ENCODE data around the gene ZNF837.

Gene ZNF837

DNA sequence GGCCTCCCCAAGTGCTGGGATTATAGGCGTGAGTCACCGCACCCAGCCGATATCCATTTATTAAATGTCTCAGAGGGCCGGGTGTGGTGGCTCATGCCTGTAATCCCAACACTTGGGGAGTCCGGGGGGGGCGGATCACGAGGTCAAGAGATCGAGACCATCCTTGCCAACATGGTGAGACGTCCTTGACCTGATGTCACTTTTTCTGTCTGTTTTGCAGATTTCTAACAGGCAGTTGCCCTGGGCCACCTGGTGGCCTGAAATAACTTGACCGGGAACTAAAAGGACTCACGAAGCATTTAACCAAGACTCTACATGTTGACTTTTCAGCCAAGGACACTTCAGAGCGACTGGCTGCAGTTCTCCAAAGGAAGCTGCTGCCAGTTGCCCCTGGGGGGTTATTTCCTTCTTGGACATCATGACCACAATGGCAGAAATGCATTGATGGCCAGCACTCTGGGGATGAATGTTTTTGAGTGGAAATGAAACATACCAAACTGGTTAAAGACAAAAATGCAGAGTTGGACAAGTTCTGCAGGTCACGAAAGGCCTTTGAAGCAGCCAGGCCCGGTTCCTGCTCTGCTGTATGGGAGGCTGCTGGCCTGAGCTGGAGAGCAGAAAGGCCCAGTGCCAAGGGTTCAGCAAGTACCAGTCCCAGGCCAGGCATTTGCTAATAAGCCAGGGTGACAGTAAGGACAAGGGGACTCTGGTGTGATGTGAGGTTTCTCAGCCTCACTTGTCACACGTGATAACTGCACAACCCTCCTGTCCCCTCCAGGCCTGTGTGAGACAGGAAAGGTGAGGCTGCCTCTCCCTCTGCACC lies 8.3 kb downstream of the ZNF837 start:
- no peak for DNase-seq (ENCODE audit: low read depth)

DNA sequence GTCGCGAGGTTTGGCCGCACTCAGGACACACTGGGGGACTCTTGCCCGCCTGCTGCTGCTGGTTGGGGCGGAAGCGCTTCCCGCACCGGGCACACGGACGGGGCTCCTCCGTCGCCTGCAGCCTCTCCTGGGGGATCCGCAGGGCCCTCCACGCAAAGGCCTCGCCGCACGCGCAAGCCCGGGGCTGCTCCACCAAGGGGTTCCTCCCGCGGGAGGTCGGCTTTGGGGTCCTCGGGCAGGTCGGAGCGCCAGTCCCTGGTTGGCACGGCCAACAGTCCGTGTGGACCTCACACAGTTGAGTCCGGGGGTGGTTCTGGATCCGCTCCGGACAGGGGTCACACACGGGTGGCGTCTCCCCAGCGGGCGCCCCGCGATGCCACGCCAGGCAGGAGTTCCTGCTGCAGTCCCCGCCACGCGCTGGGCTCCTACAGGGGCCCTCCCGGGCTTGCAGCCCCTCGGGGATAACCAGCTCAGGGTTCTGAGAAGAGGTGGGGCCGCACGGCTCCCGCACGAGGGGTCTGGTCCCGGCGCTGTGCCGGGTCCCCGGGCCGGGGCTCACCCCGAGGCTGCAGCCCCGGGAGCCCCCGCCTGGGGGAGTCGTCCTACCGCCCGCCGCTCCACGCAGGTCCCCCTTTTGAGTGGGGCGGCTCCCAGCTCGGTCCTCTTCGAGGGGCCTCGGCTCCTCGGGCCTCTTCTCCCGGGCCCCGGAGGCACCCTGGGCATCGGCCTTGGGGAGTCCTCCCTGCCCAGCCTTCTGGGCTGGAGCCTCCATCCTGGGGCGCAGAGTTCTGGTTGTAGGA lies 12.1 kb downstream of the ZNF837 start:
- DNase-seq (ENCODE audit: low read depth): no peak

DNA sequence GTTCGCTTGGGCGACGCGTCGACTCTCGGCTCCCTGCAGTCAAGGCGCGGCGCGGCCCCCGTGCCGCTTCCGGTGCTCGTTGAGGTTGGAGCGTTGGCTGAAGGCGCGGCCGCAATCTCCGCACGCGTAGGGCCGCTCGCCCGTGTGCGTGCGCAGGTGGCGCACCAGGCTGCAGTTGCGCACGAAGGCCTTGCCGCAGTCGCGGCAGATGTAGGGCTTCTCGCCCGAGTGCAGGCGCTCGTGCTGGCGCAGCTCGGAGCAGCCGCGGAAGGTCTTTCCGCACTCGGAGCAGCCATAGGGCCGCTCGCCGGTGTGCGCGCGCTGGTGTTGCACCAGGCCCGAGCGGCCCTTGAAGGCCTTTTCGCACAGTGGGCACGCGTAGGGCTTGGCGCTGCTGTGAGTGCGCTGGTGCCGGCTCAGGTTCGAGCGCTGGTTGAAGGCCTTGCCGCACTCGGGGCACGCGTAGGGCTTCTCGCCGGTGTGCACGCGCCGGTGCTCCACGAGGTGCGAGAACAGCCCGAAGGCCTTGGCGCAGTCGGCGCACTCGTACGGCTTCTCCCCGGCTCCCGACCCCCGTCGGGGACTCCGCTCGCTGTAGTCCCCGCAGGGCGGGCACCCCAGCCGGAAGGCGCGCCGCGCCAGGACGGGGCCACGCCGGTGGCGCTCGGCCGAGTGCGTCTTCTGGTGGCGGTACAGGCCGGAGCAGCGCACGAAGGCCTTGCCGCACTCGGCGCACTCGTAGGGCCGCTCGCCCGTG lies 13.0 kb downstream of the ZNF837 start:
- DNase-seq (ENCODE audit: low read depth): no peak

DNA sequence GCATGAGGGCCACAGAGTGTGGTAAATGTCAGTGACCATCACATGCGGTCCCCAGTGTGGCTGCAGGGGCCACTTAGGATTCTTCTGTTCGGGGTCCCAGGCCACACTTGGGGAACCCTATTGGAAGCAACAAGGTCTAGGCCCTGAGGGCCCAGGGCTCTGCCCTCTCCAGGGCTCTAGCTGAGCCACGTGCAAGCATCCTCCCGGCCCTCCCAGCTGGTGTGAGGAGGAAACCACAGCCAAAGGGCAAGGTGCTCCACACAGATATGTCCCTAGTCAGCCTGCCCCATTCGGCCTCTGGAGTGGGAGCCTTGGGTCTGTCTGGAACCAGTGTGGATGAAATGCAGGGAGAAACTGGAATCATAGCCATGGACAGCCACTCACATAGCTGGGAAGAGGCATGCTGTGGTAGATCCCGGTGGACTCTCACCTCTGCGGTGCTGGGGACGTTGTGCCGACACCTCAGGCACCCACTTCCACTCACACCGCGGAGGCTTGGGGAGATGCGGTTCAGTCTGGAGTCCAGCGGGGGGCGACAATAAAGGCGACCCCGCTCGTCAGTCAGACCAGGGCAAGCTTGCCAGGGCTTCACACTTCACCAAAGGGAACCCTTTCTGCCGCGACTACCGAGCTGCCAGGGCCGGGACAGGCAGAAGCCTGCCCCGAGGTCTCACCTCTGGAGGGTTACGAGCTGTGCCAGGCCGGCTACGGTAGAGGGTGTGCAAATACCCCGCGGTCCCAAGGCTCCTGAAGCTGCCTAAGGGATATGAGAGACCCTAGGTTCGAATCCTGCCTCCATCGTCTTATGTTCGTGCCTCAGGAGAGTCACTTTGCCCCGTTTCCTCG lies 14.0 kb downstream of the ZNF837 start:
- no peak for DNase-seq (ENCODE audit: low read depth)

DNA sequence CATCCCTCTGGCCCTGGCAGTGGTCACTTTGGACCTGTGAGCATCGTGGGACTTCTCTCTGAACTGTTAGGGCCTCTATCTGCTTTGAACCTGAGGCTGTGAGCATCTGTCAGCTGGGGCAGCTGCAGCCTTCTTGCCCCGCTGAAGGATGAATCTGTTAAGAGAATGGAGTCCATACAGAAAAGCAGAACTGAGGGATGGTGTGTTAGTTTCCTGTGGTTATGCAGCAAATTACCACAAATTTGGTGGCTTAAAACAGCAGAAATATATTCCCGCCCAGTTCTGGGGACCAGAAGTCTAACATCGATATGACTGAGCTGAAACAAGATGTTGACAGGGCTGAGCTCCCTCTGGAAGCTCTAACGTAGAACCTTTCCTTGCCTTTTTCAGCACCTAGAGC lies 16.7 kb downstream of the ZNF837 start:
- DNase-seq (ENCODE audit: low read depth): no peak

DNA sequence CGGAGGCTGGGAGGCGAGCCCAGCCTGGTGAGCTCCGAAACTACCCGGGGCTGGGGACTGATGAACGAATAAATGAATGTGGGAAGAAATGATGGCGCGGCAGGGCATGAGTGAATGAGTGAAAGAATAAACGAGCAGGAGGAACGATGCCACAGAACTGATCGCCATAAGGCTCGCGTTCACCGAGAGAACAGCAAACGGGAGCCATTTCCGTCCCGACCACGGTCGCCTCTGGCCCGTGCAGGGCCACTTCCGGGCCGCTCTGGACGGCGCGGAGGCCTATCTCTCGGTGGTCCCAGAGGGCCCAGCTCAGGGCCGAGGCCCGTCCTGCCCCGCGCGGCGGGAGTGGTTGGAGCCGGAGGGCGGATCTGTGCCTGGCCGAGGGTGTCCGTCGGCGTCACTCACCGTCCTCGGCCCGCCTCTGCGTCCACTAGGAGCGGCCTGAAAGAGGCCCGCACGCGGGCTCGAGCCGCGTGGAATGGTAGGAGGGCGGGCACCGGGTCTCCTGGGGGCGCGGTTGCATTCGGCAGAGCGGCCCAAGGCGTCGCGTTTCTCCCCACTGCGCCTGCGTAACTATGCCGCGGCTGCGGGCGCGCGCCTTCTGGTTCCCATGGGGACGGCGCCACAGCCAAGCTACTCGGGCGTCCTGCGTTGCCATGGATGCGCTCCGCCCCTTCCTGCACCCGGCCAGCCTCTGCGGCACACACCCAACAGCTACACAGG lies 18.4 kb downstream of the ZNF837 start, which contains the start of gene ZNF497:
ZNF497 (minus strand) TSS at position 480 of the 723 bp plus-strand sequence. CDS start 5,116 bp downstream, outside the sequence.
- peak; percentile 93 for DNase-seq (ENCODE audit: low read depth)

DNA sequence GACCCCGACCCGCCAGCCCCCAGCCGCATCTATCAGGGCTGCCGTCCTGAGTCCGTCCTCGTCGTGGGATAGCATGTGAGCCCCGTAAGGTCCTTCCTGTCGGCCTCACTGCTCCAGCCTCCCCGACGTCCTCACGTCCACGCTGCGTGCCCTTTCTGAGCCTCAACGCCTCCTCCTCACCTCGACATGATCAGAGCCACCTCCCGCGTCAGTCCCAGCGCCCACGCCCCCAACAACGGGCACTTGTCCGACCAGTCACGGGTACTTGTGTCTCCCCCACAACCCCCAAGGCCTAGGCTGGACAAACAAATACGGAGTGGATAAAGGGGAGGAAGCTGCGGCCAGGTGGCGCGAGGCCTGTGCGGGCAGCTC lies 18.9 kb downstream of the ZNF837 start:
- DNase-seq (ENCODE audit: low read depth): no peak

DNA sequence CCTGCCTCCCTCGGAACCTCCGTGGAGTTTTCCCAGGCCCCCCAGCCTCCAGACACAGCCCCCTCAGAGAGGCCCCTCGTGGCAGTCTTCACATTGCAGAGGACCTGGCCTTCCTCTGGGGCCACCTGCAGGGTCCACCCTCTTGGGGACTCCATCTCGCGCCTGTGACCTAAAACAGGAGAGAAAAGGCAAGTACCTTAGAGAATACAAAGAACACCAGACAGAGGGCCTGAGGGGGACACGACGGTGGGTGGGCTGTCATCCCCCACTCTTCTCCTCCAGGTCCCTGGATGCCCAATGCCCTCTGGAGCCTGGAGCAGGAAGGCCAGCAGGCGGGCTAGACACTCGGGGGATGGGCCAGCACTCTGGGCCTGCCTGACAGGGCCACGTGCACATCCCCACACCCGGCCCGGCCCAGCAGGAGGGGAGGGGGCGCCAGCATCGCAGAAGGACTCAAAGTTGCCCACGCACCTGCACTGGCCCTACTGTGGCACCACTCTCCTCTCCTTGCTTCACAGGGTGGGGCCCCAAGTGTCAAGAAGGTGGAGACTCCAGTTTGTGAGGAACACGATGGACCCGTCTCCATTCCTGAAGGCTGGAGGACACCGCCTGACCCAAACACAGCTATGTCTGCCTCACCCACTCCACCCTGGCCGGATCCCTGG lies 23.2 kb downstream of the ZNF837 start:
- DNase-seq (ENCODE audit: low read depth): no peak

DNA sequence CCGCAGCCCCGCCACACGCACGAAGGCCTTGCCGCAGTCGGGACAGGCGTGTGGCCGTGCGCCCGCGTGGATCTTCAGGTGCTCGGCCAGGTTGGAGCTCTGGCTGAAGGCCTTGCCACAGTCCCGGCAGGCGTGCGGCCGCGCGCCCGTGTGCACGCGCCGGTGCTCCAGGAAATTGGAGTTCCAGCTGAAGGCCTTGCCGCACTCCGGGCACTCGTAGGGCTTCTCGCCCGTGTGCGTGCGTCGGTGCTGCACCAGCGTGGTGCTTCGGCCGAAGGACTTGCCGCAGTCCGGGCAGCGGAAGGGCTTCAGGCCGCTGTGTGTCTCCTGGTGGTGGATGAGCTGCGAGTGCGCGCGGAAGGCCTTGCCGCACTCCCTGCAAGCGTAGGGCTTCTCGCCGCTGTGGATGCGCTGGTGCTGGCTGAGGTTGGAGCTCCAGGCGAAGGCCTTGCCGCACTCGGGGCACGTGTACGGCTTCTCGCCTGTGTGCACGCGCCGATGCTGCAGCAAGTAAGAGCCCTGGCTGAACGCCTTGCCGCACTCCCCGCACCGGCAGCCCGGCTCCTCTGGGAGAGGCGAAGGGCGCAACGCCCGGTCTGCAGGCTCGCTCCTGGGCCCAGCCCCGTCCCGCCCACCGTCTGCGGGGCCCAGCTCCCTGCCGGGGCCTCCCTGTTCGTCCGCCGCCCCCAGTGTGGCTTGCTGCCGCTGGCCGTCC lies 23.9 kb downstream of the ZNF837 start:
- DNase-seq (ENCODE audit: low read depth): no peak

DNA sequence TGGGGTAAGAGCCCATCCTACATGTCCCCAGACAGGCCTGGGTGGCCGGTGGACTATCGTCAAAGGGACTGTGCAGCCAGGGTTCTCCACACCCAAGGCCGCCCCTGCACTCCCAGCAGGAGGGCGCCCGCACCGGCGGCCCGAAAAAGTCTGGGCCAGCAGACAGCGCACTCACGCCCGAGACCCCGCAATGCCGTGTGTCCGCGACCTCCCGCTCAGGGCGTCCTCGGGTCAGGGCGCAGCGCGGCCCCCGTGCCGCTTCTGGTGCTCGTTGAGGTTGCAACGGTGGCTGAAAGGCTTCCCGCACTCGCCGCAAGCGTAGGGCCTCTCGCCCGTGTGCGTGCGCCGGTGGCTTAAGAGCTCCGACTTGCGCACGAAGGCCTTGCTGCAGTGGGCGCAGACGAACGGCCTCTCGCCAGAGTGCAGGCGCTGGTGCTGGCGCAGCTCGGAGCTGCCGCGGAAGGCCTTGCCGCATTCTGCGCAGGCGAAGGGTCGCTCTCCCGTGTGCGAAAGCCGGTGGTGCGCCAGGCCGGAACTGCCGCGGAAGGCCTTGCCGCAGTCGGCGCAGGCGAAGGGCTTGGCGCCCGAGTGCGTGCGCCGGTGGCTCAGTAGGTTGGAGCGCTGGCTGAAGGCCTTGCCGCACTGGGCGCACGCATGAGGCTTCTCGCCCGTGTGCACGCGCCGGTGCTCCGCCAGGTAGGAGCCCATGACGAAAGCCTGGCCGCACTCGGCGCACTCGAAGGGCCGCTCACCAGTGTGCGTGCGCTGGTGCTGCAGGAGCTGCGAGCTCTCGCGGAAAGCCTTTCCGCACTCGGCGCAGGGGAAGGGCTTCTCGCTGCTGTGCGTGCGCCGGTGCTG lies 24.7 kb downstream of the ZNF837 start:
- DNase-seq (ENCODE audit: low read depth): peak; percentile 28

DNA sequence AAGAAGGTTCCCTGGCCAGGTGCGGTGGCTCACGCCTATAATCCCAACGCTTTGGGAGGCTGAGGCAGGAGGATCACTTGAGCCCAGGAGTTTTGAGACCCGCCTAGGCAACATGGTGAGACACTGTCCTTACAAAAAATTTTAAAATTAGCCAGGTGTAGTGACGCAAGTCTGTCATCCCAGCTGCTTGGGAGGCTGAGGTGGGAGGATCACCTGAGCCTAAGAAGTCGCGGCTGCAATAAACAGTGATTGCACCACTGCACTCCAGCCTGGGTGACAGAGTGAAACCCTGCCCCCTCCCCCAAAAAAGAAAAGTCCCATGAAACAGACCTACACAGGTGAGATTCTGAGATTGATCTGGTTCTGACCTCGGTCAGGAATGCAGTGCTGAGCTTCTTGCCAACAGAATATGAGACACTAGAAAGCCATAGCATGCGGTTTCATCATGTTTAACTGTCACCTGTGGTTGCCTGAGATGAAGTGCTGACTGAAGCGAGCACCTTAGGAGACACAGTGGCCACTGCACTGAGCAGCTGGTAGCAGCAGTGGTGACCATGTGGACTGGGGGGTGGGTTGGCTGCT lies 25.5 kb downstream of the ZNF837 start:
- no peak for DNase-seq (ENCODE audit: low read depth)

DNA sequence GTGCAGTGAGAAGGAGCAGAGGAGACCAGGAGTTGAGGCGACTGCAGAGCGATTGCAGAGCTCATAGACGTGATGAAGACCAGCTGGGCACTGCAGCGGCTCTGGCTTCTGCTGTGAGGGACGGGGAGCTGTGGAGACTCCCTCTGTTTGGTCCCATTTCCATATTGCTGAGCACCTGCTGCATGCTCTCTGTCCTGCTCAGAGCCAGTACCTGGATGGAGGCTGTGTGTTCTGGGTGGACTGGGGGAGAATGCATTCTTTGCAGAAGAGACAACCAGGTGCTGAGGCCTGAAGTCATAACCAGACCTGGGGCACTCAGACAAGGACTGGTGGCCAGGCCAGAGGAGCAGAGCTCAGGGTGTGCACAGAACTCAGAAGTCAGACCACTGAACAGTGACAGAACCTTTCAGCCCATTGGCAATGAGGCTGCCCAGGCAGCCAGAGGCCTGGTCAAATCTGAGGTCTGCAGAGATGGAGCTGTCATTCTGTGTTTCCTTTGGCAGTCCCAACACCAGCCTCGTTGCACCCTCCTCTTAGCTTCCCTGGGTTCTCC lies 26.3 kb downstream of the ZNF837 start:
- DNase-seq (ENCODE audit: low read depth): no peak

DNA sequence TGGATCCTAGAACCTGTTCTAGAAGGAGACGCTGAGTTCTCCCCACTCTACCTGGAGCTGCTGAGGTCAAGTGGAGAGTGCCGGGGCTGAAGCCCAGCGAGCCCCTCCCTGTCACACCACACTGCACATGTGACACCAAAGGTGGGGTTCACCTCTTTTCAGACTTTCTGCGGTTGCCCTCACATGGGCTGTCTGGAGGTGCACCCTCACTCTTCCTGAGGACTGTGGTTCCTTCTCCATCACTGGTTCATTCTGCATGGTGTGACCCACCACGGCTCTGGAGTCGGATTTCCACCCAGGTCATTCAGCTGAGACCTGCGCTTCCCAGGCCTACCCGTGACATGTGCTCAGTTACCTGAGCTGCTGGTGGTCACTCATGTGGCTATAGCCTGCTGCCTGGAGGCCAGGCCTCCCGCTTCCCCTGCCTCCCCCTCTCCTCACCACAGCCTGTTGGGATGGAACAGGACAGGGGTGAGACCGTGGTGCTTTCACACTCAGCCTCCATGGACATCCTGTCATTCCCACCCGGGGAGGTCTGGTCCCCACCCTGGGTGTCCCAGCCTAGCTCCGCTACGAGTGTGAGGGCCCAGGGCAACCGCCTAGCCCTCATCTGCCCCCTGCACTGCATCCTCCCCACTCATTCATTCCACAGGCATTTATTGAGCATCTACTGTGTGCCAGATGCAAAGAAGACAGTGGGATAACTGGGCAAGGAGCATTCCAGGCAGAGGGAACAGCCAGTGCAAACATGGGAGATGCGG lies 26.9 kb downstream of the ZNF837 start:
- no peak for DNase-seq (ENCODE audit: low read depth)

DNA sequence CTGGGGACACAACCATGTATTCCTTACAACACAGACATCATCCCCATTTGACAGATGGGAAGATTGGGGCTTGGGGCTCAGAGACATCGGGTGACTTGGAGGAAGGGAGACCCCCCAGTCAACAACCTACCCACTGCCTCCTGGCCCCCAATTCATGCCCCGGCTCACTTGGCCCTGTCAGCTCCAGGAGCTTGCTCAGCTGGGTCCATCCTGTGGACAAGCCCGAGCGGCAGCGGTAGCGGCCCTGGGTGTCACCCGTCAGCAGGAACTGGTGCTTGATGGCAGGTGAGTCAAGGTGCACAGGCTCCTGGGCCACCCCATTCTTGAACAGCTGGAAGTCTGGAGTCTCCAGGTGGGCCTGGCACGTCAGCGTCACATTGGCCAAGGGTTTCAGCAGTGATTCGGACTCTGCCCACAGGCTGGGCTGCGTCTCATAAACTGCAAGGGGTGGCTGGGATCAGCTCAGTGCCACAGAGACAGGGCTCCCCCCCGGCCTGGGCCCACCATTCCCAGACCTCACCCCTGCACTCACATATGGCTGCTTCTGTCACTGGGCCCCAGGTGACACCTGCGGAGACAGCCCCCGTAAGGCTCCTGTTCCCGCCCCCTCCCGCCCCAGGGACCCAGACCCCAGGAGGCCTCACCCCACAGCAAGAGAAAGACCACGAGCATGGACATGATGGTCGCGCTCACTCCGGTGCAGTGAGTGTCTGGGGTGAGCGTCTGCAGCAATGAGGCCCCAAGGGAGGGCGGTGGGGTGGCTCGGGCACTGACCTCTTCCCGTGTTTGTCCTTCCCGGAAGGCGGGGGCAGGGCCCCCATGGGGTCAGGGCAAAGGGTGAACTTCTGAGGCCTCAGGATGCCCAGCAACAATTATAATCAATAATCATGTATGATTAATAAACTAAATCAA lies 27.8 kb downstream of the ZNF837 start, which contains the start of gene A1BG:
A1BG (minus strand) TSS at position 733 of the 912 bp plus-strand sequence; CDS start at position 678, 55 bp downstream.
- no peak for DNase-seq (ENCODE audit: low read depth)

DNA sequence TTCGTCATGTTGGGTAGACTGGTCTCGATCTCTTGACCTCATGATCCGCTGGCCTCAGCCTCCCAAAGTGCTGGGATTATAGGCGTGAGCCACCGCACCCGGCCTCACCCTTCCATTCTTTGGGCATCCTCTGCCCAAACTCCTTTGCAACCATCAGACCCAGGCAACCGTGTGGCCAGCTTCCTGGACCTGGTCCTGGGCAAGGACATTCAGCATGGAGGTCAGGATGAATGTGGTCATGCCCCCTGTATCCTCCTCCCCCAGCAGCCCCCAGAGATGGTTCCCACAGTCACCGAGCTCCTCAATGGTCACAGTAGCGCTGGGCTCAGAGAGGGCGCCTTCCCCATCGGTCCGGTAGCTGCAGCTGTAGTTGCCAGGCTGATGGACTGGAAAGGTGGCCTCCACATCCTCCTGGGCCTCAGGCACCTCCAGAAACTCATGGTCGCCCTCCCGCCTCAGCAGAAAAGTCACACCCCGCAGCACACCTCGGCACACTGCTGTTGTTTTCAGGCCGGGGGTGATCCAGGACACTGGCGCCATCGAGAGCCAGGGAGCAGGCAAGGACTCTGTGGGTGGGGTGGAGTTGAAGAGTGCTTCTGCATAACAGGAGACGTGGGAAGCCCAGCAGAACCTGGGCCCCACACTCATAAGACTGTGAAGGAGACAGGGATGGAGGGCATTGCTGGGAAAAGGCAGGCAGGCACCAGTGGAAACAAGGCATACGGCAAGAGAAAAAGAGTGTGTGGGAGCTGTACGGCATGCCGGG lies 28.7 kb downstream of the ZNF837 start:
- no peak for DNase-seq (ENCODE audit: low read depth)

Measured in T follicular helper cell (primary cell).